Epithelial cell of proximal tubule (primary cell): ENCODE data around the gene SRI. TPM values are rescaled to one million over a fixed set of nuclear protein-coding genes. Genes with fewer than 3 reads are reported as not detected.

Source experiments
- DNase-seq: peaks from one replicate; pipeline ENCODE4 v3.0.0-alpha.2; 2011; ENCODE audit warnings: low read depth
- H3K4me3 ChIP-seq: 2 replicates; pipeline ENCODE4 v1.5.1; 2011; ENCODE audit warnings: low read depth, mild to moderate bottlenecking, low read length
- total RNA-seq: library from RNA; depleted of rRNA; stranded (reverse); fragments of >200 nt; gene quantifications from 2 replicates; pipeline ENCODE4 v1.2.3, GENCODE V29; 2015
- TF ChIP-seq, protein P1 (sequence below): conservative IDR thresholded peaks from 2 replicates; pipeline ENCODE4 v1.5.1; 2012; ENCODE audit warnings: low read depth, mild to moderate bottlenecking, low read length

The SRI gene
- total RNA-seq, 1 donor from 2014 or later, result 92.0 TPM

- no peak overlapping the region for H3K4me3 ChIP-seq
- TF ChIP-seq, protein P1, sequence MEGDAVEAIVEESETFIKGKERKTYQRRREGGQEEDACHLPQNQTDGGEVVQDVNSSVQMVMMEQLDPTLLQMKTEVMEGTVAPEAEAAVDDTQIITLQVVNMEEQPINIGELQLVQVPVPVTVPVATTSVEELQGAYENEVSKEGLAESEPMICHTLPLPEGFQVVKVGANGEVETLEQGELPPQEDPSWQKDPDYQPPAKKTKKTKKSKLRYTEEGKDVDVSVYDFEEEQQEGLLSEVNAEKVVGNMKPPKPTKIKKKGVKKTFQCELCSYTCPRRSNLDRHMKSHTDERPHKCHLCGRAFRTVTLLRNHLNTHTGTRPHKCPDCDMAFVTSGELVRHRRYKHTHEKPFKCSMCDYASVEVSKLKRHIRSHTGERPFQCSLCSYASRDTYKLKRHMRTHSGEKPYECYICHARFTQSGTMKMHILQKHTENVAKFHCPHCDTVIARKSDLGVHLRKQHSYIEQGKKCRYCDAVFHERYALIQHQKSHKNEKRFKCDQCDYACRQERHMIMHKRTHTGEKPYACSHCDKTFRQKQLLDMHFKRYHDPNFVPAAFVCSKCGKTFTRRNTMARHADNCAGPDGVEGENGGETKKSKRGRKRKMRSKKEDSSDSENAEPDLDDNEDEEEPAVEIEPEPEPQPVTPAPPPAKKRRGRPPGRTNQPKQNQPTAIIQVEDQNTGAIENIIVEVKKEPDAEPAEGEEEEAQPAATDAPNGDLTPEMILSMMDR, result no peak
- no peak for DNase-seq
Observed at GRCh38 chr7:88191911-88192310, 27.9 kb downstream of the SRI start.

- no peak overlapping the region for H3K4me3 ChIP-seq
- TF ChIP-seq, protein P1, result no peak
- DNase-seq, result no peak
Observed at GRCh38 chr7:88185650-88186049, 34.2 kb downstream of the SRI start.

DNA sequence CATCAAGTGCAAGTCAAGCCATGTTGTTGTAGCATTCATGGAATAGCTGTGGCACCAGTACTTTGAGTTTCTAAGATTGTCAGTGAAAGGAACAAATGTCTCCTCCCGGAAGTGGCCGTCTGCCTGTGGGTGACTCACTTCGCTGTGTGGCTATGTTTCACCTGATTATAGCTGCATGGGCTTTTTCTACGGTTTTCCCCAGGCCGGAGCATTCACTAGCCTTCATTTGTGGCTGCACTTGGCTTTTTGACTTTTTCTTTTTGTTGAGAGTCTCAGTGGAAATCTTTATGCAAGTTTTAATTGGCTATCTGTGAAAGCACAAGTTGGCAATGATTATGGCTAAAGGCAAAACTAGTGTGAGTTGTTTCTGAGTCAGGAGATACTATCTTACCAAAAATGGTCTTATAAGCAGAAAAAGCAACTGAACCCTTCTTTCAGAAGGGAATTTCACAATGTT lies 35.0 kb downstream of the SRI start:
- no peak overlapping the region for H3K4me3 ChIP-seq
- TF ChIP-seq, protein P1, result no peak
- DNase-seq, result no peak

DNA sequence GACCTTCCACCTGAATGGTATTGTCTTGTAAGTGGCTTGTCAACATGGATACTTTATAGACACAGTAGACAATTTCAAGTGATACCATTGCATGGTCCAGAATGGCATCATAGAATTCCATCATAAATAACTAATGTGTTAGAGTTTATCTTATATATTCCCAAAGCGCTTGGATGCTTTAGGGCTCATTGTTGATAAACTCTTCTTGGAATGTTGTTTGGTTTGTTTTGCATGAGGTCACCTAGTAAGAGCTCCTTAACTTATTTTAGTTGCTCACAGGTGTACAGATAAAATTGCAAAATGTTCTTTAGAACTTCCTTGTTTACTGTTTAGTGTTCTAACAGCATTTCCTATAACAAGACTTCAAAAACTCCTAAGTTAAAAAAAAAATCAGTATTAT lies 36.8 kb downstream of the SRI start:
- TF ChIP-seq, protein P1, result no peak
- H3K4me3 ChIP-seq, result no peak overlapping the region
- DNase-seq, result no peak

- no peak overlapping the region for H3K4me3 ChIP-seq
- TF ChIP-seq, protein P1, result no peak
- no peak for DNase-seq
Observed at GRCh38 chr7:88176190-88176589, 43.6 kb downstream of the SRI start.

- DNase-seq, result no peak
- TF ChIP-seq, protein P1, result no peak
- no peak overlapping the region for H3K4me3 ChIP-seq
Observed at GRCh38 chr7:88172842-88173241, 47.0 kb downstream of the SRI start.

GRCh38 chr7:88169717-88170320 lies 50.0 kb downstream of the SRI start:
- no peak for DNase-seq
- H3K4me3 ChIP-seq, result no peak overlapping the region
- TF ChIP-seq, protein P1, result peak; percentile 60
